Fibroblast of lung (primary cell): ENCODE results near the gene NOS1AP. TPM values are rescaled to one million over a fixed set of nuclear protein-coding genes. Genes with fewer than 3 reads are reported as not detected.
"Not testable (repeated sequence)": the region's sequence is repeated elsewhere in the genome, so short reads cannot be mapped to it uniquely, and the experiment has no call there.

Experiments used
- DNase-seq, 2 donors: peaks; one replicate each; pipeline versions ENCODE4 v3.0.0 to v3.0.0-alpha.2; 2010; ENCODE audit warnings: low read depth in 2 of 2
- H2AFZ ChIP-seq: 2 replicates; pipeline ENCODE4 v1.5.1; 2012; ENCODE audit warnings: low read length, control low read depth, inconsistent platforms
- H3K27ac ChIP-seq: 2 replicates; pipeline ENCODE4 v1.5.1; 2011; ENCODE audit warnings: low read length, control low read depth; ENCODE audit not compliant: insufficient read depth
- H3K27me3 ChIP-seq: 2 replicates; pipeline ENCODE4 v1.5.1; 2011; ENCODE audit warnings: mild to moderate bottlenecking, low read length; ENCODE audit not compliant: control insufficient read depth, insufficient read depth
- H3K36me3 ChIP-seq: 2 replicates; pipeline ENCODE4 v1.5.1; 2011; ENCODE audit warnings: low read length; ENCODE audit not compliant: control insufficient read depth, insufficient read depth
- H3K4me1 ChIP-seq: 2 replicates; pipeline ENCODE4 v1.5.1; 2011; ENCODE audit warnings: low read length; ENCODE audit not compliant: control insufficient read depth, insufficient read depth; ENCODE audit errors: extremely low read depth
- H3K4me2 ChIP-seq: 2 replicates; pipeline ENCODE4 v1.5.1; 2011; ENCODE audit warnings: low read length, control low read depth; ENCODE audit not compliant: insufficient read depth; ENCODE audit errors: extremely low read depth
- H3K4me3 ChIP-seq, 4 experiments: fragments of 200-600 bp in 1 of 4; sonication (generic) in 1 of 4; replicated peaks in 1 of 4; 2 replicates each; pipeline ENCODE4 v1.5.1; 2011 to 2016; ENCODE audit warnings: low read length in 4 of 4, low read depth in 3 of 4, mild to moderate bottlenecking in 3 of 4, control low read depth in 2 of 4, inconsistent platforms in 1 of 4, mixed read lengths in 1 of 4; ENCODE audit not compliant: insufficient read depth in 1 of 4; ENCODE audit errors: control extremely low read depth in 1 of 4
- H3K79me2 ChIP-seq: 2 replicates; pipeline ENCODE4 v1.5.1; 2012; ENCODE audit warnings: mild to moderate bottlenecking, low read length, inconsistent platforms; ENCODE audit not compliant: control insufficient read depth, insufficient read depth
- H3K9ac ChIP-seq: 2 replicates; pipeline ENCODE4 v1.5.1; 2011; ENCODE audit warnings: mild to moderate bottlenecking, low read length, control low read depth; ENCODE audit not compliant: insufficient read depth
- H3K9me3 ChIP-seq: 2 replicates; pipeline ENCODE4 v1.5.1; 2012; ENCODE audit warnings: low read depth, low read length; ENCODE audit not compliant: control insufficient read depth, insufficient read depth
- H4K20me1 ChIP-seq: 2 replicates; pipeline ENCODE4 v1.5.1; 2011; ENCODE audit warnings: low read length; ENCODE audit not compliant: control insufficient read depth, insufficient read depth; ENCODE audit errors: extremely low read depth
- CTCF ChIP-seq, 2 donors: IDR thresholded peaks in 1 of 2; conservative IDR thresholded peaks in 1 of 2; 1 replicate in 1 of 2; 2 replicates in 1 of 2; pipeline ENCODE4 v1.5.1; 2011 to 2012; ENCODE audit warnings: low read length in 2 of 2, control low read depth in 1 of 2, inconsistent platforms in 1 of 2, low read depth in 1 of 2, mild to moderate bottlenecking in 1 of 2
- EZH2 ChIP-seq: IDR thresholded peaks from 2 replicates; pipeline ENCODE4 v1.5.1; 2012; ENCODE audit warnings: low read length, control low read depth, mild to moderate bottlenecking; ENCODE audit errors: missing control alignments
- polyA plus RNA-seq, 2 donors: library from polyadenylated mRNA; depleted of rRNA in 1 of 2; stranded (reverse) in 1 of 2; unstranded in 1 of 2; fragments of >200 nt; gene quantifications; 2 replicates each; pipeline ENCODE4 v1.2.1, GENCODE V29; 2011 to 2012; ENCODE audit warnings: missing spikeins in 1 of 2
- total RNA-seq: library from RNA; depleted of rRNA; stranded (reverse); fragments of >200 nt; gene quantifications from 2 replicates; pipeline ENCODE4 v1.2.1, GENCODE V29; 2014

NOS1AP gene
- total and polyA plus RNA-seq, 2 donors (not counting 1 experiment from before 2014, with no cell fraction given): 0.14 to 0.17 TPM

- Histone ChIP-seq H3K4me3 (no peak overlapping the region), H3K4me1 (peaks cover under 1% of the 10 kb centered on the region), H3K36me3 (no peaks in the 10 kb centered on the region), H3K27ac (no peak overlapping the region), H3K9me3 (no peaks in the 10 kb centered on the region), H3K4me2 (no peak overlapping the region), H4K20me1 (no peaks in the 10 kb centered on the region), H3K9ac (no peak overlapping the region), H2AFZ (no peak overlapping the region), H3K79me2 (no peaks in the 10 kb centered on the region), H3K27me3 (peaks cover 10% of the 10 kb centered on the region)
- DNase-seq: no peak
- no peak for TF ChIP-seq EZH2
- TF ChIP-seq CTCF (conservative IDR thresholded peaks at IDR 0.05 in 1 of 2, IDR thresholded peaks at IDR 0.05 in 1 of 2; ENCODE audit: low read depth in 1 of 2, low read length in 2 of 2): no peak
These were observed 9.2 kb upstream of the NOS1AP start for GRCh38 chr1:162060314-162060713.

DNA sequence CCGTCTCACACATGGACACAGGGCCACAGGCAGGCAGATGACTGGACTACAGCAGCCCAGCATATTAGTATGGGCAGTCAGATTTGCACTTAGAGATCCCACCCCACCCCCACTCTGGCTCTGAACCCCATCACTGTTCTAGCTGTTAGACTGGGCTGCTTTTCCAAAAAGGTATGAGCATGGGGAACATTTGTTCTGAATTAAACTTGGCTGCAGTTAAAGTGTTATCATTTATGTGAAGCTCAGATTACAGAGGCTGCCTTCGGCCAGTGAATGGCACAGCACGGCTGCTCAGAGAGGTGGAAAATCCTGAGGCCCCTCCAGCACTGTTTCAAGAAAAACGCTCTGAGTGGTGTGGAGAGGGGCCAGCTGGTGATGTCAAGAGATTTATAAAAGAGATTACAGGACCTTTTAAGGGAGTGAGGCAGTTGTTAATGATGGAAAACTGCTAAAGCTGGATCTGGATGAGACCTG is 6.9 kb upstream of the NOS1AP start:
- H4K20me1 ChIP-seq: no peaks in the 10 kb centered on the region
- H3K27me3 ChIP-seq: peaks cover 15% of the 10 kb centered on the region
- no peak overlapping the region for H2AFZ ChIP-seq
- no peak overlapping the region for H3K9ac ChIP-seq
- no peaks in the 10 kb centered on the region for H3K4me1 ChIP-seq
- TF ChIP-seq EZH2 (no peak), CTCF (conservative IDR thresholded peaks at IDR 0.05 in 1 of 2, IDR thresholded peaks at IDR 0.05 in 1 of 2; ENCODE audit: low read depth in 1 of 2, low read length in 2 of 2) (no peak)
- no peaks in the 10 kb centered on the region for H3K9me3 ChIP-seq
- H3K4me2 ChIP-seq: no peak overlapping the region
- H3K36me3 ChIP-seq: no peaks in the 10 kb centered on the region
- H3K4me3 ChIP-seq: no peak overlapping the region
- H3K79me2 ChIP-seq: no peaks in the 10 kb centered on the region
- no peak overlapping the region for H3K27ac ChIP-seq
- peak; percentile 74 to 90 for DNase-seq

DNA sequence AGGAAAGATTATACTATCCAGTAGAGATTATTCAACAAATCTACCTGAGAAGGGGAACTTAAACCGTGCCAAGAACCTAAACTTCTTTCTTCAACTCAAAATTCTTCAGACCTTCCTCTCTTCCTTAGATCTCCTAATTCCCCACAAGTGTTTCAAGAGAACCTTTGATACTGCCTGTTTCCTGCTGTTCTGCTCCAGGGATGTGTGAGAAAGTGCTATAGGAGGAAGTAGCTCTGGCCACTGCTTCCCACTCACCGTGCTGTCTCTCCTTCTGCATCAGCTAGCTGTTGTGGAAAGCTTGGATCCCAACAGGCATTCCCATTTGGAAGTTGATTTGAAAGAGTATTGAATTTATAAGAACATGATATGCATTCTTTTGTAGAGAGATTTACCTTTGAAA is 4.5 kb upstream of the NOS1AP start:
- Histone ChIP-seq H3K9ac (no peak overlapping the region), H3K27me3 (peaks cover 22% of the 10 kb centered on the region), H4K20me1 (no peaks in the 10 kb centered on the region), H3K36me3 (no peaks in the 10 kb centered on the region), H3K79me2 (no peaks in the 10 kb centered on the region), H3K27ac (no peak overlapping the region), H3K4me3 (no peak overlapping the region), H3K4me1 (peaks cover 1% of the 10 kb centered on the region), H3K9me3 (no peaks in the 10 kb centered on the region), H2AFZ (no peak overlapping the region), H3K4me2 (no peak overlapping the region)
- TF ChIP-seq EZH2 (no peak), CTCF (conservative IDR thresholded peaks at IDR 0.05 in 1 of 2, IDR thresholded peaks at IDR 0.05 in 1 of 2; ENCODE audit: low read depth in 1 of 2, low read length in 2 of 2) (no peak)
- DNase-seq: no peak

DNA sequence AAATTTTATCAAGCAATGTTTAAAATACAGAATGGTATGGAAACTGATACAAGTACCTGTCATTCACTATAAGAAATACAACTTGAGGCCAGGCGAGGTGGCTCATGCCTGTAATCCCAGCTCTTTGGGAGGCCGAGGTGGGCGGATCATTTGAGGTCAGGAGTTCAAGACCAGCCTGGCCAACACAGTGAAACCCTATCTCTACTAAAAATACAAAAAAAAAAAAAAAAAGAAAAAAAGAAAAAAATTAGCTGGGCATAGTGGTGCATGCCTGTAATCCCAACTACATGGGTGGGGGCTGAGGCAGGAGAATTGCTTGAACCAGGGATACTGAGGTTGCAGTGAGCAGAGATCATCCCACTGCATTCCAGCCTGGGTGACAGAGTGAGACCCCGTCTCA is 2.7 kb upstream of the NOS1AP start:
- H3K27ac ChIP-seq, H3K4me2 ChIP-seq, H3K9ac ChIP-seq, DNase-seq, H3K4me1 ChIP-seq, H3K9me3 ChIP-seq, H2AFZ ChIP-seq, H3K4me3 ChIP-seq, H3K36me3 ChIP-seq, H3K79me2 ChIP-seq, H4K20me1 ChIP-seq: not testable (repeated sequence)
- H3K27me3 ChIP-seq: peaks cover 34% of the 10 kb centered on the region
